HG03469 (cell line): ENCODE data around the gene ANXA8.
"Not testable (repeated sequence)": the region's sequence is repeated elsewhere in the genome, so short reads cannot be mapped to it uniquely, and the experiment has no call there.

ENCODE experiments used
- ATAC-seq: cut with Tn5 transposase; IDR thresholded peaks from one replicate; pipeline ENCODE4 v1.9.1; 2021; ENCODE audit warnings: mild to moderate bottlenecking, moderate library complexity, moderate number of reproducible peaks; ENCODE audit not compliant: unreplicated experiment

Gene ANXA8

GRCh38 chr10:47483923-47484322 is at the start of gene ANXA8:
TSS of gene ANXA8 (minus strand) at chr10:47484115. CDS start at chr10:47483933, 182 bp downstream.
- not testable (repeated sequence) for ATAC-seq

DNA sequence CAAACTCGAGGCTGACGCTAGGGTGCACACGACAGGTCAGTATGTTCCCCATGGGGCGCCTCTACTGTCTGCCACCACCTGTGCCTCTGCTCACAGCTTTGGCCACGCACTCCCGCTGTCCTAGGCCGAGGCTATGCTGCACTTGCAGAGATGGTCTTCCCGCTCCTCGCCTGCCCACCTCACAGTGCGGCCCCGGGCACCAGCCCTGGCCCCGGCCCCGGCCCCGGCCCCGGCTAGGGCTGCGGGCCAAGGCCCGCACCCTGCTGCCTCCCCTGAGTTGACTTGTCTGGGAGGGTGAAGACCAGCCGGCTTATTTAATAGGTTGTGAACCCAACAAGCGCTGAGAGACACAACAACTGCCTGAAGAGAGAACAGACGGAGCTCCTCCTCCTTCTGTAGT is 39.6 kb upstream of the ANXA8 start, which contains the start of gene AGAP9:
Gene AGAP9, minus strand, starts transcription at position 164 of the 400 bp plus-strand sequence. Its CDS starts 112 bp downstream, at position 52.
- not testable (repeated sequence) for ATAC-seq

DNA sequence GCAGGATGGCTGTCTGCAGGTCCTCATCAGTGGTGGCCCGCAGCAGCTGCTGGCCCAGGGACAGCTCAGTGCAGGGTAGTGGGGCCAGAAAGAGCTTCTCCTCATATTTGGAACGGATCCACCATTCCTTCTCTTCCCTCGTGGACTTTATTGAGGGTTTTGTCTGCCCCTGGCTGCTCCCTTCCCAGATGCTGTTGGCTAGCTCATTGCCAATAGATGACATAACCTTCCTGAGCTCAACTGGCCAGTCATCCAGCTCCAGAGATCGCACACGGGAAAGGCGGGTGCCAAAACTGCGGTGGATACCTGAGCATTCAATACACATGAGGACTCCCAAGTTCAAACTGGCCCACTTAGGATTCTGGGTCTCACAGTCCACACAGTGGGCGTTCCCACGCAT is 18.4 kb upstream of the ANXA8 start:
- ATAC-seq = not testable (repeated sequence)

DNA sequence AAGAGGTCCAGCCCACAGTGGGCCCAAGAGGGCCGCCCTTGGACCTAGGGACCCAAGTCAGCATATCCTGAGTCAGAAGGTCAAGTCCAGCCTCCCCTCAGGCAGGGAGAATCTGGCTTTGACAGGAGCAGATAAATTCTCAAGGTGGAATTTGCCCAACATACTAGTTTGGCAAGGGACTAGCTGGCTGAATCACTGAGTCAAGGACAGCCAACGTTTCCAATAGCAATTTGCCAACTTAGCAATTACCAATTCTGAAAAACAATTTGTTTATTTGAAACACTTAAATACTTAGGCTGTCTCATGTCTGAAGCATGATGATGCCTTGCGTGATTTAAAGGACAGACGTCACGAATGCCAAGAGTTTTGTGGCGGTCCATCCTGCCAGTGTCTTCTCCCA is 10.3 kb upstream of the ANXA8 start:
- not testable (repeated sequence) for ATAC-seq

DNA sequence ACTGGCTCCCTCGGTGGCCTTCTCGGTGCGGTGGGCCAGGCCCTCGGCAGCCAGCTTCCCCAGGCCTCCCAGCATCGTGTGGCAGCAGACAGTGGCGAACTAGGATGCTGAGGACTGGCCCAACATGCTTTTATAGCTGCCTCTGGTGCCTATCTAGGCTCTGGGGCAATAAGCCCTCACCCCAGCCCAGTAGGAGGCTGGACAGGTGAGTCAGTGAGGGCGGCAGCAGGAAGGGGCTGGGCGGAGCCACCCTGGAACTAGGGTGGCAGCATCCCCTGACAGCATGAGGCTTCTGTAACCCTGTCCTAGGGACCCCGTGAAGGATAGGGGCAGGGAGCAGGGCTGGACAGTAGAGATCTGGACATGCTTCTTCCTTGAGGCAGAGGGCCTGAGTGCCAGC is 7.7 kb upstream of the ANXA8 start, which contains the start of gene FAM25G:
Gene FAM25G, minus strand, starts transcription at position 101 of the 400 bp plus-strand sequence. Its CDS starts 26 bp downstream, at position 75.
- not testable (repeated sequence) for ATAC-seq

DNA sequence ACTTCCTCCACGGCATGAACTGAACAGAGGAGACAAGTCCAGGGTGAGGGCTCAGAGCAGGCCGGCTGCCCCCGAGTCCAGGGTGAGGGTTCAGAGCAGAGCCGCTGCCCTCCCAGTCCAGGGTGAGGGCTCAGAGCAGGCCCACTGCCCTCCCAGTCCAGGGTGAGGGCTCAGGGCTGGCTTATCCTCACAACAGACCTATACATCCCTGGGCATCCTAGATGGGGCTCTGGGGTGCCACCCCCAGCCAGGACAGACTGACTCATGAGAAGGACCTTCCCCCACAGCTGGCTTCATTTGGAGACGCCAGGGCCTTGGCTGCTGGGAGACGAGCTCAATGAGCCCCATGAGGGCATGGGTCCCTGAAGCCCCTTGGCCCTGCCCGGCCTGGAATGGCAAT is 5.7 kb upstream of the ANXA8 start:
- not testable (repeated sequence) for ATAC-seq

GRCh38 chr10:47485943-47486342 is 2.0 kb upstream of the ANXA8 start:
- not testable (repeated sequence) for ATAC-seq

GRCh38 chr10:47484786-47485185 is 871 bp upstream of the ANXA8 start:
- not testable (repeated sequence) for ATAC-seq

DNA sequence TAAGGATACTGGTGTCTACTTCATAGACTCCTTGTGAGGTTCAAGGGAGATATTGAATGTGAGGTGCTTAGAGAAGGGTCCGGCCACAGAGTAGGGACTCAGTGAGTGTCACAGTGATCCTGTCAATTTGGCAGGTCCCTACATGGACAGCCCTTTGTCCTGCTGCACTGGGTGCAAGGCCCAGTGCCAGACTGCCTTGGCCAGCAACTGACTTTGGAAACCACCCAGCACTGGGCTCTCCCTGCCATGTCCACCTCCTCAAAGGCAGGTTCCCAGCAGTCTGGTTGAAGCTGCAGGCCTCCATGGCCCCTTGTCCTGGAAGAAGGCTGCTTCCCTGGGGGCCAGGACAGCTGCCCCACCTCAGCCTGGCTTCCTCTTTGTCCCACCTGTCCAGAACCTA is 1.5 kb downstream of the ANXA8 start:
- not testable (repeated sequence) for ATAC-seq

GRCh38 chr10:47481768-47482181 is 2.1 kb downstream of the ANXA8 start:
- not testable (repeated sequence) for ATAC-seq

DNA sequence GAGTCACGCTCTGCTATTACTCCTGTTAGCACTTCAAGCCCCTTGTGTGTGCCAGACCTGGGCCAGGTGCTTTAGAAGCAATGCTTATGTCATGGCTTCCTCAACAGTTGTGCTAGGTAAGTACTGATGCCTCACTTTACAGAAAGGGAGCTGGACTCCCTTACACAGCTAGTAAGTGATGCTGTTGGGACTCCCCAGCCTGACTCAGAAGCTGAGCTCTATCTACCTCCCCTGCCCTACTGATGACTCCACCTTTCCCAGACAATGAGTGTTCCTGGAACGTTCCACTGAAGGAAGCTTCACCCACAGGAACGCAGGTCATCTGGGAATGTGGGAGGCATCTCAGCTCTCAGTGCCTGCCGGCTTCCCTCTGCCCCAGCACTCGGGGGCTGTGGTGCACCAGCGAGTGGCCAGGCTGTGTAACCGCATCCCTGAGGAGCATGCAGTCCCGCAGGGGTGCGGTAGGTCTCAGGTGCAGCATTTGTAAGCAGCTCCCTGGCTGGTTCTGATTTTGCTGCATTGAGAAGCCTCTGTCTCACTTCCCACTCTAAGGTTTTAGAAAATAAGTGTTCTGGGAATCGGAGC is 2.6 kb downstream of the ANXA8 start:
- not testable (repeated sequence) for ATAC-seq

GRCh38 chr10:47480133-47480532 is 3.8 kb downstream of the ANXA8 start:
- ATAC-seq = not testable (repeated sequence)

GRCh38 chr10:47478114-47478513 is 5.8 kb downstream of the ANXA8 start:
- ATAC-seq = not testable (repeated sequence)

DNA sequence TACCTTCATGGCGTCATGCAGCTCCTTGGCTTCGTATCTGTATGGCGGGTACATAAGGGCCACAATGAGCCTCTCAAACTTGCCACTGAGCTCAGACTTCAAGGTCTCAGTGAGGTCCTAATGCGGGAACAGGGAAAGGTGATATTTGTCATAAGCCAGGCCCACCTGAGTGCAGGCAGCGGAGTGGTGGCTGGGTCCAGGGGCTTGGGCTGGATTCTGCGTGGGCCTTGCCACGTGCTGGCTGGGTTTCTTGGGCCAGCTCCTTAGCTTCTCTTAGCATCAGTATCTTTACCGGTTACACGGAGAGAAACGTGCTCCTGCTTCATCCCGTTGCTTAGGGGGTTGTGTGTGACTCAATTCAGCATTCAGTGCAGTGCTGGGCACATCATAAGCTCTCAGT is 6.8 kb downstream of the ANXA8 start:
- ATAC-seq = not testable (repeated sequence)

DNA sequence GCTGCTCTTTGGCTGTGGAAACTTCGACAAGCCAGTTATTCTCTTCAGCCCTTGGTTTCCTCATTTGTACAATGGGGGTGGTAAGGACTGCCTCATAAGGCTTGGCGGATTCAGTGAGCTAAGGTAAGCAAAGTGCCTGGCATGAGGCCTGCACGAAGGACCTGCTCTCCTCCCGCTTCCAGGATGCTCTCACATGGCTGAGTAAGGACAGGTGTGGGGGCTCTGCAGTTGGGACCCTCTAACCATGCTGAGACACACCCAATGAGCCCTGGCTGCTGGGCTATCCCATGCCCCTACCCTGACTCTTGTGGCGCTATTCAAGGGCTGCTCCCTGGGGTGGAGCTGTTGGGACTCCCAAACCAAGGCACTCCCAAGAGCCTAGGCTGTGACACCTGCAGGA is 8.8 kb downstream of the ANXA8 start:
- ATAC-seq = not testable (repeated sequence)

GRCh38 chr10:47473516-47473915 is 10.4 kb downstream of the ANXA8 start:
- not testable (repeated sequence) for ATAC-seq

GRCh38 chr10:47472647-47473046 is 11.3 kb downstream of the ANXA8 start:
- peak; percentile 65 for ATAC-seq

GRCh38 chr10:47472072-47472471 is 11.8 kb downstream of the ANXA8 start:
- not testable (repeated sequence) for ATAC-seq

- ATAC-seq = not testable (repeated sequence)
These were observed 15.0 kb downstream of the ANXA8 start for GRCh38 chr10:47468731-47469528.

GRCh38 chr10:47467957-47468356 is 16.0 kb downstream of the ANXA8 start:
- not testable (repeated sequence) for ATAC-seq

DNA sequence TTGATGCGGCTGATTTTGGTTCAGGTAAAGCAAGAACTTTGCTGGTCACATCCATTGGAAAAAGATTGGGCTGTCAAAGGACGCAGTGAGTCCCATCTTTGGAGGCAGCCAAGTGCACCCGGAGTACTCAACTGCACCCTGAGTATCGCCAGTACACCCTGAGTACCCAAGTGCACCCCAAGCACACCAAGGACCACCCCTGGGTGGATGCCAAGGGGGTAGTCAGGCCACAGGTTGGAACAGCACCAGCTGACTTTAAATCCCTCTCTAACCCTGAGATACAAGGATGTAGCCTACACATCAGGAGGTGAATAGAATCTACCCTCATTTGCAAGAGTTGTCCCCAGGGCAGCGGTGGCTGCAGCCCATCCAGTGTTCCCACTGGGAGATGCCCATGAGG is 16.5 kb downstream of the ANXA8 start:
- ATAC-seq = not testable (repeated sequence)
